GM12878 (cell line): ENCODE measurements around the gene RBM4B. TPM values are rescaled to one million over a fixed set of nuclear protein-coding genes. Genes with fewer than 3 reads are reported as not detected.

Experiments
- ATAC-seq: fragments of 200-7000 bp; cut with Tn5 transposase; 3 replicates; pipeline ENCODE4 v1.9.1; 2020; ENCODE audit warnings: mild to moderate bottlenecking, moderate library complexity
- BruUV-seq: library from RNA; stranded (reverse); fragments of 400-500 nt; replicated peaks from 2 replicates; lab custom pipeline; 2021; lab: Mats Ljungman, UMichigan
- CTCF ChIA-PET: fragments of 300-600 bp; sonication (Branson Sonifier 250); formaldehyde crosslinking; extraction: SDS; loops from one replicate; lab custom pipeline; 2021; ENCODE audit warnings: inconsistent platforms; lab: Yijun Ruan, JAX
- POLR2A ChIA-PET: fragments of 350-600 bp; formaldehyde crosslinking; extraction: SDS; loops from one replicate; lab custom pipeline; 2021; ENCODE audit warnings: inconsistent platforms; lab: Charles Lee
- RAD21 ChIA-PET: fragments of 300-600 bp; sonication (Branson Sonifier 250); formaldehyde crosslinking; loops from one replicate; lab custom pipeline; 2023; ENCODE audit warnings: antibody characterized with exemption; ENCODE audit not compliant: unreplicated experiment; lab: Charles Lee
- SMC1A ChIA-PET: fragments of 300-600 bp; sonication (Branson Sonifier 250); formaldehyde crosslinking; loops from one replicate; lab custom pipeline; 2023; ENCODE audit not compliant: unreplicated experiment, uncharacterized antibody; lab: Charles Lee
- DNase-seq: peaks from one replicate; pipeline ENCODE4 v3.0.0-alpha.2; 2011; ENCODE audit warnings: low read depth, low spot score
- FAIRE-seq: peaks from 3 replicates; lab custom pipeline; 2011; peaks lifted over from hg19 to GRCh38; lab: Jason Lieb, UNC
- H2AFZ ChIP-seq: 2 replicates; pipeline ENCODE4 v1.6.0; 2011; ENCODE audit warnings: low read depth, low read length, control low read depth; ENCODE audit not compliant: control insufficient read depth
- H3K27ac ChIP-seq: 2 replicates; pipeline ENCODE4 v1.5.1; 2011; ENCODE audit warnings: control low read depth; ENCODE audit not compliant: control insufficient read depth, insufficient read depth
- H3K27me3 ChIP-seq, 2 experiments: replicated peaks in 1 of 2; 2 replicates each; pipeline versions ENCODE4 v1.6.0 to v1.6.1; 2011; ENCODE audit warnings: low read length in 1 of 2; ENCODE audit not compliant: control insufficient read depth in 2 of 2, insufficient read depth in 2 of 2
- H3K36me3 ChIP-seq, 2 experiments: 2 replicates each; pipeline ENCODE4 v1.5.1; 2011; ENCODE audit warnings: low read length in 1 of 2; ENCODE audit not compliant: control insufficient read depth in 2 of 2, insufficient read depth in 2 of 2
- H3K4me1 ChIP-seq: 2 replicates; pipeline ENCODE4 v1.6.1; 2011; ENCODE audit warnings: mild to moderate bottlenecking, low read length, moderate library complexity, mixed read lengths; ENCODE audit not compliant: control insufficient read depth, insufficient read depth
- H3K4me2 ChIP-seq: 2 replicates; pipeline ENCODE4 v1.6.0; 2011; ENCODE audit warnings: control low read depth; ENCODE audit not compliant: control insufficient read depth, insufficient read depth
- H3K4me3 ChIP-seq: fragments of 200-600 bp; sonication (generic); 2 replicates; pipeline ENCODE4 v1.5.1; 2016
- H3K79me2 ChIP-seq: 2 replicates; pipeline ENCODE4 v1.6.0; 2011; ENCODE audit warnings: low read length; ENCODE audit not compliant: control insufficient read depth, insufficient read depth
- H3K9ac ChIP-seq: 2 replicates; pipeline ENCODE4 v1.8.0; 2011; ENCODE audit warnings: low read length, control low read depth, mixed read lengths; ENCODE audit not compliant: control insufficient read depth, insufficient read depth
- H3K9me3 ChIP-seq: replicated peaks from 3 replicates; pipeline ENCODE4 v1.5.1; 2011; ENCODE audit warnings: mild to moderate bottlenecking, low read length; ENCODE audit not compliant: control insufficient read depth, insufficient read depth
- H4K20me1 ChIP-seq: 2 replicates; pipeline ENCODE4 v1.6.0; 2011; ENCODE audit not compliant: control insufficient read depth, insufficient read depth
- BMI1 ChIP-seq: fragments of 450-650 bp; IDR thresholded peaks from 2 replicates; pipeline ENCODE4 v1.6.1; 2016; ENCODE audit warnings: mild to moderate bottlenecking, moderate library complexity, borderline replicate concordance
- CREB1 ChIP-seq: IDR thresholded peaks from 2 replicates; pipeline ENCODE4 v1.6.1; 2012; ENCODE audit warnings: low read depth, mild to moderate bottlenecking, inconsistent platforms
- KDM1A ChIP-seq: fragments of 200-600 bp; sonication (generic); IDR thresholded peaks from 2 replicates; pipeline ENCODE4 v1.6.1; 2016; ENCODE audit warnings: borderline replicate concordance
- NR2C1 ChIP-seq: fragments of 450-650 bp; IDR thresholded peaks from 2 replicates; pipeline ENCODE4 v1.6.1; 2017; ENCODE audit warnings: antibody characterized with exemption, mild to moderate bottlenecking, moderate library complexity
- PAX8 ChIP-seq: fragments of 450-650 bp; IDR thresholded peaks from 2 replicates; pipeline ENCODE4 v1.6.1; 2017; ENCODE audit warnings: mild to moderate bottlenecking, moderate library complexity
- POLR2AphosphoS2 ChIP-seq: IDR thresholded peaks from 2 replicates; pipeline ENCODE4 v1.6.1; 2011; ENCODE audit warnings: low read depth, mild to moderate bottlenecking, low read length, improper control_type of control experiment, moderate library complexity
- POU2F2 ChIP-seq: IDR thresholded peaks from 3 replicates; pipeline ENCODE4 v1.6.1; 2011; ENCODE audit warnings: low read depth, mild to moderate bottlenecking, low read length, borderline replicate concordance
- RBBP5 ChIP-seq: fragments of 200-600 bp; sonication (generic); conservative IDR thresholded peaks from 2 replicates; pipeline ENCODE4 v1.6.1; 2016
- RFX5 ChIP-seq: IDR thresholded peaks from 2 replicates; pipeline ENCODE4 v1.6.1; 2011; ENCODE audit warnings: low read depth, low read length, improper control_type of control experiment
- SMAD1 ChIP-seq: fragments of 450-650 bp; IDR thresholded peaks from 2 replicates; pipeline ENCODE4 v1.6.1; 2018; ENCODE audit warnings: mild to moderate bottlenecking, low read depth; ENCODE audit not compliant: partially characterized antibody
- SRF ChIP-seq, 2 experiments: IDR thresholded peaks; 2 replicates each; pipeline ENCODE4 v1.6.1; 2011; ENCODE audit warnings: low read depth in 2 of 2, low read length in 2 of 2, mild to moderate bottlenecking in 1 of 2, moderate library complexity in 1 of 2
- STAT1 ChIP-seq: fragments of 450-650 bp; conservative IDR thresholded peaks from 2 replicates; pipeline ENCODE4 v1.6.1; 2014; ENCODE audit warnings: antibody characterized with exemption, mild to moderate bottlenecking
- WRNIP1 ChIP-seq: IDR thresholded peaks from 2 replicates; pipeline ENCODE4 v1.6.1; 2011; ENCODE audit warnings: low read depth, low read length, improper control_type of control experiment, borderline replicate concordance
- ZNF207 ChIP-seq: fragments of 450-650 bp; IDR thresholded peaks from 2 replicates; pipeline ENCODE4 v1.6.1; 2014; ENCODE audit warnings: antibody characterized with exemption, mild to moderate bottlenecking, borderline replicate concordance
- WGBS: methylation state at CpG from one replicate; pipeline ENCODE4 v1.1.6; 2016; ENCODE audit warnings: low lambda C conversion rate; ENCODE audit not compliant: insufficient replicate concordance, insufficient coverage; ENCODE audit errors: missing lambda C conversion rate; 5-methylcytosine and 5-hydroxymethylcytosine counted together
- in situ Hi-C: fragments of 300-500 bp; cut with MboI; formaldehyde crosslinking; loops from 9 replicates; pipeline ENCODE4 v1.14.3; 2018; ENCODE audit warnings: mixed read lengths
- intact Hi-C: fragments of 100-400 bp; cut with micrococcal nuclease; formaldehyde crosslinking; loops from one replicate; pipeline ENCODE4 v1.14.2; 2022; ENCODE audit not compliant: unreplicated experiment
- polyA plus RNA-seq, 11 experiments: library from polyadenylated mRNA; depleted of rRNA in 4 of 11; unstranded in 6 of 11; stranded (reverse) in 5 of 11; fragments of >200 nt; fragmentation: Nextera tagmentation in 4 of 11; fragmentation: Illumina TruSeq in 1 of 11; extraction: Ambion mirVana in 4 of 11; extraction: Trizol in 1 of 11; gene quantifications; 1 replicate in 1 of 11; 2 replicates in 10 of 11; pipeline versions ENCODE4 v1.2.1 to v1.2.3, GENCODE V29; 2011 to 2016; ENCODE audit warnings: inconsistent platforms in 2 of 11, missing spikeins in 2 of 11, low read depth in 1 of 11
- total RNA-seq, 4 experiments: library from RNA; depleted of rRNA in 3 of 4; stranded (reverse); fragments of >200 nt in 3 of 4; fragmentation: Illumina TruSeq in 1 of 4; extraction: Trizol in 1 of 4; gene quantifications; 2 replicates each; pipeline versions ENCODE4 v1.2.1 to v1.2.3, GENCODE V29; 2013 to 2021
- TF ChIP-seq, protein P1 (sequence below): fragments of 450-650 bp; formaldehyde crosslinking; IDR thresholded peaks from 2 replicates; pipeline ENCODE4 v1.4.0; 2020; ENCODE audit warnings: mild to moderate bottlenecking, moderate library complexity
- TF ChIP-seq, protein P2 (sequence below): fragments of 450-650 bp; IDR thresholded peaks from 2 replicates; pipeline ENCODE4 v1.6.1; 2017; ENCODE audit warnings: mild to moderate bottlenecking, moderate library complexity

Gene RBM4B
- total and polyA plus RNA-seq, 10 of the 15 experiments (the other 5 are each of a cell fraction or from before 2014, with no cell fraction given) = 16.1 to 37.0 (median 21.6) TPM

DNA sequence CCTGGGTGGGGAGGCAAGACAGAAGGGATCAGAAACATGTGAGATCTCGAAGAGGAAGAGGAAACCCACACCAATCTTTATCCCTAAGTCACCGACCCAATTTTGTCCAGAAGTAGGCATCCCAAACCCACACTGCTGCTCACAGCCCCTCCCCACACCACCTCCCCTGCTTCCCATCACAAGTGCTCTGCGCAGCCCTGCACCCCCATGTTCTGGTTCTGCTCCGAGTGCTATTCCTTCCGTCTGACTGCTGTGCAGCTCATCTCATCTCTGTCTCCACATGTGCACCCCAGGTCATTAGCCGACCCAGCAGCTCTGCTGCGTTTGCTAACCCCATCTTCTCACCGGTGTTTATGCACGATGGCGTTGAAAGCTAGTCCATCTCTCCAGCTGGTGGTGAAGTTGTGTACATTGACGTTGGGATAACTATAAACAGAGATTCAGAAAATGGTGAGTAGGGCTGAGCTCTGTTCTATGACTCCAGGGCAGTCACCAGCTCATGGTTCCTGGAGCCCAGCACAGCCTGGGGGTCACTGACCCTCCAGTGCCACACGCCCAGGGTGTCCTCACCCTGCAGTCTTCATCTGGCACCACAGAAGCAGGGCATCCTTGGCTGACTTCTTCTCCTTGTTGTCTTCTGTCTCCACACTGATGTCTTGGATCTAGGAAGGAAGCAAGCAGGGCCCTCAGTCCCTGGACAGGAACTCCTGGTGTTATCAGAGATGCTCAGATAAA, 36.2 kb upstream of the RBM4B start:
- RAD21 ChIA-PET = no interaction called here
- no peak overlapping the region for H3K4me3 ChIP-seq
- no peak overlapping the region for H3K9ac ChIP-seq
- FAIRE-seq (no peak), DNase-seq (no peak), ATAC-seq (no peak)
- no peak overlapping the region for H2AFZ ChIP-seq
- H4K20me1 ChIP-seq = no peaks in the 10 kb centered on the region
- no peaks in the 10 kb centered on the region for H3K79me2 ChIP-seq
- CTCF ChIA-PET = no interaction called here
- H3K4me2 ChIP-seq = no peak overlapping the region
- no peak overlapping the region for H3K27ac ChIP-seq
- intact Hi-C loops (no loop called here), in situ Hi-C loops (no loop called here)
- BruUV-seq = no TSS peak
- no peaks in the 10 kb centered on the region for H3K9me3 ChIP-seq
- 45% methylated on average over 12 of the region's 12 CpGs for WGBS
- no peaks in the 10 kb centered on the region; a peak in 1 of 4 replicates for H3K27me3 ChIP-seq
- POLR2A ChIA-PET = interaction anchor here (0.6 kb wide), 1 partner anchor 92 kb away, joined by 3 read pairs; no protein-coding TSS in a partner anchor
- SMC1A ChIA-PET = interaction anchor here (1.2 kb wide), 1 partner anchor 22 kb away, joined by 3 read pairs; no protein-coding TSS in a partner anchor
- H3K4me1 ChIP-seq = no peaks in the 10 kb centered on the region
- no peaks in the 10 kb centered on the region for H3K36me3 ChIP-seq
- TF ChIP-seq RBBP5 (no peak), CREB1 (no peak), STAT1 (no peak), KDM1A (no peak), BMI1 (no peak), RFX5 (no peak), POLR2AphosphoS2 (no peak), WRNIP1 (no peak), ZNF207 (no peak), SMAD1 (no peak), POU2F2 (no peak), SRF (IDR thresholded peaks at IDR 0.05; ENCODE audit: low read depth in 2 of 2, low read length in 2 of 2) (no peak), NR2C1 (no peak), PAX8 (no peak)
- TF ChIP-seq, protein P1, sequence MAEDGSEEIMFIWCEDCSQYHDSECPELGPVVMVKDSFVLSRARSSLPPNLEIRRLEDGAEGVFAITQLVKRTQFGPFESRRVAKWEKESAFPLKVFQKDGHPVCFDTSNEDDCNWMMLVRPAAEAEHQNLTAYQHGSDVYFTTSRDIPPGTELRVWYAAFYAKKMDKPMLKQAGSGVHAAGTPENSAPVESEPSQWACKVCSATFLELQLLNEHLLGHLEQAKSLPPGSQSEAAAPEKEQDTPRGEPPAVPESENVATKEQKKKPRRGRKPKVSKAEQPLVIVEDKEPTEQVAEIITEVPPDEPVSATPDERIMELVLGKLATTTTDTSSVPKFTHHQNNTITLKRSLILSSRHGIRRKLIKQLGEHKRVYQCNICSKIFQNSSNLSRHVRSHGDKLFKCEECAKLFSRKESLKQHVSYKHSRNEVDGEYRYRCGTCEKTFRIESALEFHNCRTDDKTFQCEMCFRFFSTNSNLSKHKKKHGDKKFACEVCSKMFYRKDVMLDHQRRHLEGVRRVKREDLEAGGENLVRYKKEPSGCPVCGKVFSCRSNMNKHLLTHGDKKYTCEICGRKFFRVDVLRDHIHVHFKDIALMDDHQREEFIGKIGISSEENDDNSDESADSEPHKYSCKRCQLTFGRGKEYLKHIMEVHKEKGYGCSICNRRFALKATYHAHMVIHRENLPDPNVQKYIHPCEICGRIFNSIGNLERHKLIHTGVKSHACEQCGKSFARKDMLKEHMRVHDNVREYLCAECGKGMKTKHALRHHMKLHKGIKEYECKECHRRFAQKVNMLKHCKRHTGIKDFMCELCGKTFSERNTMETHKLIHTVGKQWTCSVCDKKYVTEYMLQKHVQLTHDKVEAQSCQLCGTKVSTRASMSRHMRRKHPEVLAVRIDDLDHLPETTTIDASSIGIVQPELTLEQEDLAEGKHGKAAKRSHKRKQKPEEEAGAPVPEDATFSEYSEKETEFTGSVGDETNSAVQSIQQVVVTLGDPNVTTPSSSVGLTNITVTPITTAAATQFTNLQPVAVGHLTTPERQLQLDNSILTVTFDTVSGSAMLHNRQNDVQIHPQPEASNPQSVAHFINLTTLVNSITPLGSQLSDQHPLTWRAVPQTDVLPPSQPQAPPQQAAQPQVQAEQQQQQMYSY = no peak
- TF ChIP-seq, protein P2, sequence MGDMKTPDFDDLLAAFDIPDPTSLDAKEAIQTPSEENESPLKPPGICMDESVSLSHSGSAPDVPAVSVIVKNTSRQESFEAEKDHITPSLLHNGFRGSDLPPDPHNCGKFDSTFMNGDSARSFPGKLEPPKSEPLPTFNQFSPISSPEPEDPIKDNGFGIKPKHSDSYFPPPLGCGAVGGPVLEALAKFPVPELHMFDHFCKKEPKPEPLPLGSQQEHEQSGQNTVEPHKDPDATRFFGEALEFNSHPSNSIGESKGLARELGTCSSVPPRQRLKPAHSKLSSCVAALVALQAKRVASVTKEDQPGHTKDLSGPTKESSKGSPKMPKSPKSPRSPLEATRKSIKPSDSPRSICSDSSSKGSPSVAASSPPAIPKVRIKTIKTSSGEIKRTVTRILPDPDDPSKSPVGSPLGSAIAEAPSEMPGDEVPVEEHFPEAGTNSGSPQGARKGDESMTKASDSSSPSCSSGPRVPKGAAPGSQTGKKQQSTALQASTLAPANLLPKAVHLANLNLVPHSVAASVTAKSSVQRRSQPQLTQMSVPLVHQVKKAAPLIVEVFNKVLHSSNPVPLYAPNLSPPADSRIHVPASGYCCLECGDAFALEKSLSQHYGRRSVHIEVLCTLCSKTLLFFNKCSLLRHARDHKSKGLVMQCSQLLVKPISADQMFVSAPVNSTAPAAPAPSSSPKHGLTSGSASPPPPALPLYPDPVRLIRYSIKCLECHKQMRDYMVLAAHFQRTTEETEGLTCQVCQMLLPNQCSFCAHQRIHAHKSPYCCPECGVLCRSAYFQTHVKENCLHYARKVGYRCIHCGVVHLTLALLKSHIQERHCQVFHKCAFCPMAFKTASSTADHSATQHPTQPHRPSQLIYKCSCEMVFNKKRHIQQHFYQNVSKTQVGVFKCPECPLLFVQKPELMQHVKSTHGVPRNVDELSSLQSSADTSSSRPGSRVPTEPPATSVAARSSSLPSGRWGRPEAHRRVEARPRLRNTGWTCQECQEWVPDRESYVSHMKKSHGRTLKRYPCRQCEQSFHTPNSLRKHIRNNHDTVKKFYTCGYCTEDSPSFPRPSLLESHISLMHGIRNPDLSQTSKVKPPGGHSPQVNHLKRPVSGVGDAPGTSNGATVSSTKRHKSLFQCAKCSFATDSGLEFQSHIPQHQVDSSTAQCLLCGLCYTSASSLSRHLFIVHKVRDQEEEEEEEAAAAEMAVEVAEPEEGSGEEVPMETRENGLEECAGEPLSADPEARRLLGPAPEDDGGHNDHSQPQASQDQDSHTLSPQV = no peak
